PC-9 (cell line): ENCODE results near the gene EPS8L2.

Source experiments
- EZH2 ChIP-seq: fragments of 200-600 bp; sonication (generic); IDR thresholded peaks from 2 replicates; pipeline ENCODE4 v1.8.0; 2017; ENCODE audit warnings: antibody characterized with exemption, low read depth
- TF ChIP-seq, protein P1 (sequence below): fragments of 200-600 bp; sonication (generic); conservative IDR thresholded peaks from 2 replicates; pipeline ENCODE4 v1.6.1; 2017; ENCODE audit warnings: mixed run types, antibody characterized with exemption, mild to moderate bottlenecking, moderate library complexity

DNA sequence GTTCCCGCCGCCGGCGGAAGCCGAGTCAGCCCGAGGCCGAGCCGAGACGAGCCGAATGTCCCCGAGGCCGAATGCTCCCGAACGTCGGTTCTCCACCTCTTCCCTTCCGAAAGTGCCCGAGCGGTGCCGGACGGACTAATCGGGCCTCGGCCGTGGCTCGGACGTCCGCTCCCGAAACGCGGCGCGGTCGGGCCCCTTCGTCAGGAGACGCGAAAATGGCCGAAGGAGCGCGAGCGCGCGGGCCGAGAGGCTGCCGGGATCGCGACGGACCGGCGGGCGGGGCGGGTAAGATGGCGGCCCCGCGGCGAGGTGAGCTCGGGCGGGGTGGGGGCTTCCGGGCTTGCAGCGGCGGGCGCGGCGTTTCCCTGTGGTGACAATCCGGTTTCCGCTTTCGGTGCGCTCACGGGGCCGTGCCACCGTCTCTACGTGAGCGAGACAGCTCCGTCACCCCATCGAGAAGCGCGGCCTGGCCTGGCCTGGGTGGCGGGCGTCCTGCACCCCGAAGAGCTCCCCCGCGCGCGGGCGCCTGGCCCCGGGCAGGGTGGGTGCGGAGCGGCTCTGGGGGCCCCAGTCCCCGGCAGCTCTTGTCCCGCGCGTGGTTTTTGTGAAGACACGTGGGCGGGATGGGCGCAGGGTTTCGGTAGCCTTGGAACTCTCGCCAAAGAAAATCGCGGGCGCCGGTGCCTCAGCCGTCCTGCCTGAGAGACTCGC, 10.3 kb upstream of the EPS8L2 start, which contains the start of gene TMEM80:
- no peak for TF ChIP-seq EZH2
- TF ChIP-seq, protein P1, sequence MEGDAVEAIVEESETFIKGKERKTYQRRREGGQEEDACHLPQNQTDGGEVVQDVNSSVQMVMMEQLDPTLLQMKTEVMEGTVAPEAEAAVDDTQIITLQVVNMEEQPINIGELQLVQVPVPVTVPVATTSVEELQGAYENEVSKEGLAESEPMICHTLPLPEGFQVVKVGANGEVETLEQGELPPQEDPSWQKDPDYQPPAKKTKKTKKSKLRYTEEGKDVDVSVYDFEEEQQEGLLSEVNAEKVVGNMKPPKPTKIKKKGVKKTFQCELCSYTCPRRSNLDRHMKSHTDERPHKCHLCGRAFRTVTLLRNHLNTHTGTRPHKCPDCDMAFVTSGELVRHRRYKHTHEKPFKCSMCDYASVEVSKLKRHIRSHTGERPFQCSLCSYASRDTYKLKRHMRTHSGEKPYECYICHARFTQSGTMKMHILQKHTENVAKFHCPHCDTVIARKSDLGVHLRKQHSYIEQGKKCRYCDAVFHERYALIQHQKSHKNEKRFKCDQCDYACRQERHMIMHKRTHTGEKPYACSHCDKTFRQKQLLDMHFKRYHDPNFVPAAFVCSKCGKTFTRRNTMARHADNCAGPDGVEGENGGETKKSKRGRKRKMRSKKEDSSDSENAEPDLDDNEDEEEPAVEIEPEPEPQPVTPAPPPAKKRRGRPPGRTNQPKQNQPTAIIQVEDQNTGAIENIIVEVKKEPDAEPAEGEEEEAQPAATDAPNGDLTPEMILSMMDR = no peak
